Ishikawa (cell line): ENCODE results near the gene TOMM6.

ENCODE experiments used
- CEBPB ChIP-seq: IDR thresholded peaks from 2 replicates; pipeline ENCODE4 v1.6.1; 2012
- CREB1 ChIP-seq: IDR thresholded peaks from 2 replicates; pipeline ENCODE4 v1.6.1; 2012; ENCODE audit warnings: low read depth
- EGR1 ChIP-seq: IDR thresholded peaks from 2 replicates; pipeline ENCODE4 v1.6.1; 2012
- EP300 ChIP-seq: IDR thresholded peaks from 2 replicates; pipeline ENCODE4 v1.6.1; 2012; ENCODE audit warnings: borderline replicate concordance
- FOXM1 ChIP-seq: IDR thresholded peaks from 2 replicates; pipeline ENCODE4 v1.6.1; 2012; ENCODE audit warnings: low read depth, borderline replicate concordance
- NFIC ChIP-seq: IDR thresholded peaks from 2 replicates; pipeline ENCODE4 v1.6.1; 2012
- RAD21 ChIP-seq: IDR thresholded peaks from 2 replicates; pipeline ENCODE4 v1.6.1; 2012; ENCODE audit warnings: low read depth
- TAF1 ChIP-seq: IDR thresholded peaks from 2 replicates; pipeline ENCODE4 v1.6.1; 2012; ENCODE audit warnings: low read depth, mild to moderate bottlenecking
- TCF12 ChIP-seq: IDR thresholded peaks from 2 replicates; pipeline ENCODE4 v1.6.1; 2012; ENCODE audit warnings: low read depth
- TEAD4 ChIP-seq: IDR thresholded peaks from 2 replicates; pipeline ENCODE4 v1.6.1; 2012
- YY1 ChIP-seq: IDR thresholded peaks from 2 replicates; pipeline ENCODE4 v1.6.1; 2012; ENCODE audit warnings: low read depth
- ZBTB7A ChIP-seq: IDR thresholded peaks from 2 replicates; pipeline ENCODE4 v1.6.1; 2012; ENCODE audit warnings: low read depth
- TF ChIP-seq, protein P1 (sequence below): IDR thresholded peaks from 2 replicates; pipeline ENCODE4 v1.6.1; 2012
- TF ChIP-seq, protein P2 (sequence below): IDR thresholded peaks from 2 replicates; pipeline ENCODE4 v1.6.1; 2012; ENCODE audit warnings: low read depth, mild to moderate bottlenecking
- TF ChIP-seq, protein P3 (sequence below): IDR thresholded peaks from 2 replicates; pipeline ENCODE4 v1.6.1; 2012

Gene TOMM6

DNA sequence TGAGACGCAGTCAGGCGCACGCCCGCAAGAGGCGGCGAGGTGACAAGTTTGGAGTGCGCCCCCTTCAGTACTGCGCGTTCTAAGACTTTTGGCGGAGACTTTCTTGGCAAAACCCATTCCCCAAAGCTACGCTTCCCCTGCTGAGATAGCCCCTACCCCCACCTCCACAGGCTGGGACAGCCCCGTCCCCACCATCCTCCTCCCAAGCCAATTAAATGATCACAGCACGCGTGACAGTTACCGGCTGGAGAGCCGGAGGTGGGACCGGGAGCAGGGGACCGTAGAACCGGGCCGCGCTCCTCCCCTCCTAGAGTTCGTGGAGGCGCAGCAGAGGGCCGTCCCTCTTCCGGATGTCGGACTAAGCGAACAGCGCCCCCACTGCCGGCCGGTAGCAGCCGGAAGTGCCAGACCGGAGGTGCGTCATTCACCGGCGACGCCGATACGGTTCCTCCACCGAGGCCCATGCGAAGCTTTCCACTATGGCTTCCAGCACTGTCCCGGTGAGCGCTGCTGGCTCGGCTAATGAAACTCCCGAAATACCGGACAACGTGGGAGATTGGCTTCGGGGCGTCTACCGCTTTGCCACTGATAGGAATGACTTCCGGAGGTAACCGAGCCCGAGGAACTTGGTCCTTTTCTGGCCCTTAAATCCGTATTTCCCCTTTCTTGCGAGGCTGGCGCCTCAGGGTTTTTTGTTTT, at the start of gene TOMM6:
Gene TOMM6 (plus strand): TSS at position 476 of the 699 bp plus-strand sequence. CDS start 4 bp downstream, at position 480.
- TF ChIP-seq, protein P1, sequence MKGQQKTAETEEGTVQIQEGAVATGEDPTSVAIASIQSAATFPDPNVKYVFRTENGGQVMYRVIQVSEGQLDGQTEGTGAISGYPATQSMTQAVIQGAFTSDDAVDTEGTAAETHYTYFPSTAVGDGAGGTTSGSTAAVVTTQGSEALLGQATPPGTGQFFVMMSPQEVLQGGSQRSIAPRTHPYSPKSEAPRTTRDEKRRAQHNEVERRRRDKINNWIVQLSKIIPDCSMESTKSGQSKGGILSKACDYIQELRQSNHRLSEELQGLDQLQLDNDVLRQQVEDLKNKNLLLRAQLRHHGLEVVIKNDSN, result no peak
- TF ChIP-seq NFIC, result no peak
- TF ChIP-seq, protein P2, sequence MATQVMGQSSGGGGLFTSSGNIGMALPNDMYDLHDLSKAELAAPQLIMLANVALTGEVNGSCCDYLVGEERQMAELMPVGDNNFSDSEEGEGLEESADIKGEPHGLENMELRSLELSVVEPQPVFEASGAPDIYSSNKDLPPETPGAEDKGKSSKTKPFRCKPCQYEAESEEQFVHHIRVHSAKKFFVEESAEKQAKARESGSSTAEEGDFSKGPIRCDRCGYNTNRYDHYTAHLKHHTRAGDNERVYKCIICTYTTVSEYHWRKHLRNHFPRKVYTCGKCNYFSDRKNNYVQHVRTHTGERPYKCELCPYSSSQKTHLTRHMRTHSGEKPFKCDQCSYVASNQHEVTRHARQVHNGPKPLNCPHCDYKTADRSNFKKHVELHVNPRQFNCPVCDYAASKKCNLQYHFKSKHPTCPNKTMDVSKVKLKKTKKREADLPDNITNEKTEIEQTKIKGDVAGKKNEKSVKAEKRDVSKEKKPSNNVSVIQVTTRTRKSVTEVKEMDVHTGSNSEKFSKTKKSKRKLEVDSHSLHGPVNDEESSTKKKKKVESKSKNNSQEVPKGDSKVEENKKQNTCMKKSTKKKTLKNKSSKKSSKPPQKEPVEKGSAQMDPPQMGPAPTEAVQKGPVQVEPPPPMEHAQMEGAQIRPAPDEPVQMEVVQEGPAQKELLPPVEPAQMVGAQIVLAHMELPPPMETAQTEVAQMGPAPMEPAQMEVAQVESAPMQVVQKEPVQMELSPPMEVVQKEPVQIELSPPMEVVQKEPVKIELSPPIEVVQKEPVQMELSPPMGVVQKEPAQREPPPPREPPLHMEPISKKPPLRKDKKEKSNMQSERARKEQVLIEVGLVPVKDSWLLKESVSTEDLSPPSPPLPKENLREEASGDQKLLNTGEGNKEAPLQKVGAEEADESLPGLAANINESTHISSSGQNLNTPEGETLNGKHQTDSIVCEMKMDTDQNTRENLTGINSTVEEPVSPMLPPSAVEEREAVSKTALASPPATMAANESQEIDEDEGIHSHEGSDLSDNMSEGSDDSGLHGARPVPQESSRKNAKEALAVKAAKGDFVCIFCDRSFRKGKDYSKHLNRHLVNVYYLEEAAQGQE, result no peak
- no peak; the same call in 1 of the 2 replicates for TF ChIP-seq RAD21
- peak; percentile 91 for TF ChIP-seq CREB1
- peak; percentile 48 for TF ChIP-seq TEAD4
- no peak for TF ChIP-seq CEBPB
- TF ChIP-seq YY1, result peak; percentile 95
- peak; percentile 89 for TF ChIP-seq ZBTB7A
- no peak for TF ChIP-seq FOXM1
- peak; percentile 84 for TF ChIP-seq TCF12
- peak; percentile 86 for TF ChIP-seq TAF1
- TF ChIP-seq EGR1, result 0 out of 2 replicates have a peak, but pooled peaks have one; percentile 29
- TF ChIP-seq, protein P3, sequence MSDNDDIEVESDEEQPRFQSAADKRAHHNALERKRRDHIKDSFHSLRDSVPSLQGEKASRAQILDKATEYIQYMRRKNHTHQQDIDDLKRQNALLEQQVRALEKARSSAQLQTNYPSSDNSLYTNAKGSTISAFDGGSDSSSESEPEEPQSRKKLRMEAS, result peak; percentile 68; the same call in 1 of the 2 replicates
- 0 out of 2 replicates have a peak, but pooled peaks have one; percentile 48 for TF ChIP-seq EP300

DNA sequence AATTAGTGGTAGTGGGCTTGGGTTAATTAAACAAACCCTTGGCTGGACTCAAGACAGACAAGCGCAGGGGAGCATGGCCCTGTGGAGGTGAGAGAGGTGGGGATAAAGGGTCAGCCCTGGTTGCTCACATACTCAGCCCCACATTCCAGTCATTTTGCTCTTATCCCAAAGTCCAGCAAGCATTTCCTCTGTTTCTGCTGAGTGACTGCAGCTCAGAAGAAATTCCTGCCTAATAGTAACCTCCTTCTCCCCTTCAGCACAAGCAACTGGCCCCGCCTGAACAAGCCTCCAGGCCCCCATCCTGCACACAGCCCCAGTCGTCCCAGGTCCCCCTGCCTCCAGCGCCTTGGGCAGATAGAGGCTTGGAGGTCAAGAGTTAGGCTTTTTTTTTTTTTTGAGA, 48.5 kb upstream of the TOMM6 start:
- TF ChIP-seq RAD21 (no peak), FOXM1 (no peak), EGR1 (no peak), CEBPB (no peak), TCF12 (no peak), EP300 (no peak), YY1 (no peak)
- TF ChIP-seq, protein P1, result no peak
- TF ChIP-seq, protein P2, result no peak

DNA sequence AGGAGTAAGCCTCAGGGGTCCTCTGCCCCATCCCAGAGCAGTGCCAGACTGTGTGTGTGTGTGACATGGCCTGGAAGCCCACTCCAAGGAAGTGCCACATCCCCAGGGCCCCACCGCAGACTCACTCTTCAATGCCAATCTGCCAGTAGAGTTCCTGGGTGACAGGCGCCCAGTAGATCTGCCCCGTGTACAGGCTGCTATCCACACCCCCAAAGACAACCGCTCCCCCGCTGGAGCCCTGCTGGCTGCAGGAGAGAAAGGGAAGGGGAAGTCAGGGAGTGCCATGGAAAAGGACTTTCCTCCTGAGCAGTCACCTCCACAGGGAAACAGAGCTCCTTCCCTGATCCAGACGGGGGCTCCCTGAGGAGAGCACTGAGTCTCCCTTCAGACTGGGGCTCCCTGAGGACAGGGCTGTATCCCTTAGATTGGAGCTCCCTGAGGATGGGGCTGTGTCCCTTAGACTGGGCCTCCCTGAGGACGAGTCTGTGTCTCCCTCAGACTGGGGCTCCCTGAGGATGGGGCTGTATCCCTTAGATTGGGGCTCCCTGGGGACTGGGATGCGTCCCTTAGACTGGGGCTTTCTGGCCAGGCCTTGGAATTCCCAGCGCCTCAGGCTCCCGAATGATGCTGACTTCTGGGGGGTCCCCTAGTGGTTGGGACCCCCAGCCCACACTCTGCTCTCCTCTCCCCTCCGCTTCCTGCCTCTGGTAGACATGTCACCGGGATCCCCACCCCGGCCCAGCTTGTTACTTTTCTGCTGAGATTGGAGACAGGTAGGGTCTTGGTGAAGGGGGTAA, 46.9 kb upstream of the TOMM6 start:
- TF ChIP-seq, protein P2, result no peak
- TF ChIP-seq CREB1, result no peak
- no peak for TF ChIP-seq ZBTB7A
- TF ChIP-seq, protein P1, result no peak
- TF ChIP-seq CEBPB, result no peak
- TF ChIP-seq, protein P3, result no peak
- TF ChIP-seq TEAD4, result no peak
- TF ChIP-seq YY1, result no peak
- TF ChIP-seq EGR1, result no peak
- no peak for TF ChIP-seq TCF12
